ENCODE results near the gene COCH.
A peak's percentile ranks its signal among the peaks of the same experiment; 100 is the strongest.

The COCH gene

GRCh38 chr14:30874120-30874998, at the start of gene COCH:
COCH (plus strand) TSS chr14:30874559; CDS start chr14:30874939, 380 bp downstream.
- peak; percentile 29 for TF ChIP-seq CTCF (IDR thresholded peaks at IDR 0.05; ENCODE audit: extremely low read depth, missing control alignments)
- peak; percentile 92 for DNase-seq (ENCODE audit: low spot score)

- no peak for DNase-seq (ENCODE audit: low spot score)
- TF ChIP-seq CTCF (IDR thresholded peaks at IDR 0.05; ENCODE audit: extremely low read depth, missing control alignments): no peak
These were observed 48.3 kb upstream of the COCH start for GRCh38 chr14:30826070-30826469.

GRCh38 chr14:30829853-30830252, 44.5 kb upstream of the COCH start:
- TF ChIP-seq CTCF (IDR thresholded peaks at IDR 0.05; ENCODE audit: extremely low read depth, missing control alignments): no peak
- DNase-seq (ENCODE audit: low spot score): no peak

GRCh38 chr14:30834353-30834752, 40.0 kb upstream of the COCH start:
- DNase-seq (ENCODE audit: low spot score): no peak
- TF ChIP-seq CTCF (IDR thresholded peaks at IDR 0.05; ENCODE audit: extremely low read depth, missing control alignments): no peak

GRCh38 chr14:30838351-30838750, 36.0 kb upstream of the COCH start:
- no peak for TF ChIP-seq CTCF (IDR thresholded peaks at IDR 0.05; ENCODE audit: extremely low read depth, missing control alignments)
- no peak for DNase-seq (ENCODE audit: low spot score)

GRCh38 chr14:30840086-30840779, 34.1 kb upstream of the COCH start:
- TF ChIP-seq CTCF (IDR thresholded peaks at IDR 0.05; ENCODE audit: extremely low read depth, missing control alignments): no peak
- DNase-seq (ENCODE audit: low spot score): no peak

- TF ChIP-seq CTCF (IDR thresholded peaks at IDR 0.05; ENCODE audit: extremely low read depth, missing control alignments): no peak
- DNase-seq (ENCODE audit: low spot score): no peak
These were observed 31.9 kb upstream of the COCH start for GRCh38 chr14:30842431-30842830.
